OCI-LY7 (cell line): ENCODE measurements around the gene TNFAIP3.

Source experiments
- EZH2phosphoT487 ChIP-seq: fragments of 200-600 bp; sonication (generic); IDR thresholded peaks from 2 replicates; pipeline ENCODE4 v1.6.1; 2018; ENCODE audit warnings: low read depth, borderline replicate concordance, mild to moderate bottlenecking, mixed run types, antibody characterized with exemption, low read length, moderate library complexity, mixed read lengths
- TF ChIP-seq, protein P1 (sequence below): fragments of 200-600 bp; sonication (generic); conservative IDR thresholded peaks from 2 replicates; pipeline ENCODE4 v1.5.1; 2014; ENCODE audit warnings: mild to moderate bottlenecking, antibody characterized with exemption, low read length, moderate library complexity, mixed read lengths

DNA sequence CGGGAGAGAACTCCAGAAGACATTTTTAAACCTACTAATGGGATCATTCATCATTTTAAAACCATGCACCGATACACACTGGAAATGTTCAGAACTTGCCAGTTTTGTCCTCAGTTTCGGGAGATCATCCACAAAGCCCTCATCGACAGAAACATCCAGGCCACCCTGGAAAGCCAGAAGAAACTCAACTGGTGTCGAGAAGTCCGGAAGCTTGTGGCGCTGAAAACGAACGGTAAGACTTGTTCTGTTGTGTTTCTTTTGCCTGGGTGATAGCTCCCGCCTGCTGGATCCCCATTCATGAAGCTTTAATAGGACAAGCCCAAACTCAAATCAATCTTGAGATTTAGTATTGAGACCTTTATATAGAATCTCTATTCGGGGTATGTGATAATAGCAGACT, 4.2 kb downstream of the TNFAIP3 start:
- TF ChIP-seq, protein P1, sequence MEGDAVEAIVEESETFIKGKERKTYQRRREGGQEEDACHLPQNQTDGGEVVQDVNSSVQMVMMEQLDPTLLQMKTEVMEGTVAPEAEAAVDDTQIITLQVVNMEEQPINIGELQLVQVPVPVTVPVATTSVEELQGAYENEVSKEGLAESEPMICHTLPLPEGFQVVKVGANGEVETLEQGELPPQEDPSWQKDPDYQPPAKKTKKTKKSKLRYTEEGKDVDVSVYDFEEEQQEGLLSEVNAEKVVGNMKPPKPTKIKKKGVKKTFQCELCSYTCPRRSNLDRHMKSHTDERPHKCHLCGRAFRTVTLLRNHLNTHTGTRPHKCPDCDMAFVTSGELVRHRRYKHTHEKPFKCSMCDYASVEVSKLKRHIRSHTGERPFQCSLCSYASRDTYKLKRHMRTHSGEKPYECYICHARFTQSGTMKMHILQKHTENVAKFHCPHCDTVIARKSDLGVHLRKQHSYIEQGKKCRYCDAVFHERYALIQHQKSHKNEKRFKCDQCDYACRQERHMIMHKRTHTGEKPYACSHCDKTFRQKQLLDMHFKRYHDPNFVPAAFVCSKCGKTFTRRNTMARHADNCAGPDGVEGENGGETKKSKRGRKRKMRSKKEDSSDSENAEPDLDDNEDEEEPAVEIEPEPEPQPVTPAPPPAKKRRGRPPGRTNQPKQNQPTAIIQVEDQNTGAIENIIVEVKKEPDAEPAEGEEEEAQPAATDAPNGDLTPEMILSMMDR, result no peak
- no peak for TF ChIP-seq EZH2phosphoT487
